HEK293 (cell line): ENCODE measurements around the gene ALDH9A1.

Source experiments
- CTCF ChIA-PET: fragments of 350-600 bp; formaldehyde crosslinking; extraction: SDS; loops from one replicate; lab custom pipeline; 2021; ENCODE audit warnings: antibody characterized with exemption; lab: Yijun Ruan, JAX
- POLR2A ChIA-PET: fragments of 300-600 bp; formaldehyde crosslinking; extraction: SDS; loops from one replicate; lab custom pipeline; 2020; ENCODE audit warnings: antibody characterized with exemption, inconsistent platforms; lab: Yijun Ruan, JAX
- H3K27ac ChIP-seq: fragments of 200-500 bp; sonication (Bioruptor generic); 2 replicates; pipeline ENCODE4 v1.5.1; 2014; ENCODE audit warnings: low read depth, low read length, control low read depth, inconsistent platforms; ENCODE audit errors: extremely low read depth
- H3K36me3 ChIP-seq, 2 experiments: fragments of 200-500 bp in 1 of 2; sonication (Bioruptor generic) in 1 of 2; 1 replicate in 1 of 2; 2 replicates in 1 of 2; pipeline ENCODE4 v1.5.1; 2014 to 2017; ENCODE audit warnings: inconsistent platforms in 2 of 2, low read length in 2 of 2; ENCODE audit not compliant: control insufficient read depth in 2 of 2, insufficient read depth in 1 of 2
- H3K4me1 ChIP-seq: fragments of 200-500 bp; sonication (Bioruptor generic); 2 replicates; pipeline ENCODE4 v1.5.1; 2014; ENCODE audit warnings: mild to moderate bottlenecking, low read length, inconsistent platforms; ENCODE audit not compliant: control insufficient read depth, insufficient read depth
- H3K4me3 ChIP-seq: 2 replicates; pipeline ENCODE4 v1.5.1; 2011; ENCODE audit warnings: low read depth, mild to moderate bottlenecking, control low read depth, low read length, moderate library complexity
- H3K9me3 ChIP-seq: fragments of 200-500 bp; sonication (Bioruptor generic); 2 replicates; pipeline ENCODE4 v1.5.1; 2014; ENCODE audit warnings: low read depth, low read length, inconsistent platforms; ENCODE audit not compliant: control insufficient read depth, insufficient read depth
- KLF7 ChIP-seq: fragments of 450-650 bp; formaldehyde crosslinking; IDR thresholded peaks from 2 replicates; pipeline ENCODE4 v1.5.1; 2016; ENCODE audit warnings: missing biosample characterization, missing genetic modification characterization, borderline replicate concordance
- ZBTB8A ChIP-seq: fragments of 450-650 bp; formaldehyde crosslinking; IDR thresholded peaks from 2 replicates; pipeline ENCODE4 v1.5.1; 2016; ENCODE audit warnings: missing biosample characterization, missing genetic modification characterization
- ZNF140 ChIP-seq: fragments of 450-650 bp; formaldehyde crosslinking; IDR thresholded peaks from 2 replicates; pipeline ENCODE4 v1.5.1; 2016; ENCODE audit warnings: missing biosample characterization, missing genetic modification characterization
- ZNF146 ChIP-seq: fragments of 450-650 bp; formaldehyde crosslinking; IDR thresholded peaks from 2 replicates; pipeline ENCODE4 v1.5.1; 2016; ENCODE audit warnings: missing biosample characterization, missing genetic modification characterization
- ZNF19 ChIP-seq: fragments of 450-650 bp; formaldehyde crosslinking; IDR thresholded peaks from 2 replicates; pipeline ENCODE4; 2016; ENCODE audit warnings: missing biosample characterization, missing genetic modification characterization, low read depth
- ZNF501 ChIP-seq: fragments of 450-650 bp; formaldehyde crosslinking; IDR thresholded peaks from 2 replicates; pipeline ENCODE4 v1.5.1; 2016; ENCODE audit warnings: missing biosample characterization, missing genetic modification characterization
- ZNF510 ChIP-seq: fragments of 450-650 bp; formaldehyde crosslinking; IDR thresholded peaks from 2 replicates; pipeline ENCODE4 v1.5.1; 2018; ENCODE audit warnings: mild to moderate bottlenecking, missing genetic modification characterization, missing biosample characterization; ENCODE audit not compliant: insufficient replicate concordance
- ZNF518A ChIP-seq: fragments of 450-650 bp; formaldehyde crosslinking; conservative IDR thresholded peaks from 2 replicates; pipeline ENCODE4 v1.5.1; 2016; ENCODE audit warnings: low read depth, missing biosample characterization, missing genetic modification characterization
- ZNF555 ChIP-seq: fragments of 450-650 bp; formaldehyde crosslinking; conservative IDR thresholded peaks from 2 replicates; pipeline ENCODE4 v1.5.1; 2017; ENCODE audit warnings: missing biosample characterization, mild to moderate bottlenecking, missing genetic modification characterization, inconsistent platforms
- ZNF596 ChIP-seq: fragments of 450-650 bp; IDR thresholded peaks from 2 replicates; pipeline ENCODE4 v1.5.0; 2018; ENCODE audit warnings: missing biosample characterization, mild to moderate bottlenecking, missing genetic modification characterization, moderate library complexity
- ZNF623 ChIP-seq: fragments of 450-650 bp; formaldehyde crosslinking; IDR thresholded peaks from 2 replicates; pipeline ENCODE4 v1.5.1; 2016; ENCODE audit warnings: missing biosample characterization, missing genetic modification characterization
- ZNF654 ChIP-seq: fragments of 450-650 bp; formaldehyde crosslinking; IDR thresholded peaks from 2 replicates; pipeline ENCODE4 v1.5.1; 2016; ENCODE audit warnings: low read depth, missing biosample characterization, missing genetic modification characterization
- ZXDB ChIP-seq: fragments of 450-650 bp; formaldehyde crosslinking; IDR thresholded peaks from 2 replicates; pipeline ENCODE4 v1.5.1; 2016; ENCODE audit warnings: missing biosample characterization, missing genetic modification characterization
- TF ChIP-seq, protein P1 (sequence below): fragments of 450-650 bp; formaldehyde crosslinking; IDR thresholded peaks from 2 replicates; pipeline ENCODE4 v1.5.1; 2016; ENCODE audit warnings: missing biosample characterization, missing genetic modification characterization, borderline replicate concordance
- TF ChIP-seq, protein P2 (sequence below): fragments of 450-650 bp; formaldehyde crosslinking; conservative IDR thresholded peaks from 2 replicates; pipeline ENCODE4 v1.5.1; 2016; ENCODE audit warnings: low read depth, missing biosample characterization, missing genetic modification characterization

ALDH9A1 gene

DNA sequence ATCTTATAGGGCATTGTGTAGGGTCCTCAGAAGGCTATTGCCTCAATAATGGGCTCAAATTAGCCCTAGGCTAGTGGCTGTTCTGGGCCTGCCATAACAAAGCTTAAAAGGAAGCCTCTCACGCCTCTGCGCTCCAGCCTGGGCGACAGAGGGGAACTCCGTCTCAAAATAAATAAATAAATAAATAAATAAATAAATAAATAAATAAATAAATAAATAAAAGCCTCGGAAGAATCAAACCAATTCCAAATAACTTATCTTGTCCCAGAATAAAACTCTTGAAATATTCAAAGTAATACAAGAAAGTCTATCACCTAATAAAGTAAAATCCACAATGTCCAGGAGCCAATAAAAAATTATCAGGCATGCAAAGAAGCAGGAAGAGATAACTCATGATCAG is 14.4 kb upstream of the ALDH9A1 start (continued):
- TF ChIP-seq, protein P1, sequence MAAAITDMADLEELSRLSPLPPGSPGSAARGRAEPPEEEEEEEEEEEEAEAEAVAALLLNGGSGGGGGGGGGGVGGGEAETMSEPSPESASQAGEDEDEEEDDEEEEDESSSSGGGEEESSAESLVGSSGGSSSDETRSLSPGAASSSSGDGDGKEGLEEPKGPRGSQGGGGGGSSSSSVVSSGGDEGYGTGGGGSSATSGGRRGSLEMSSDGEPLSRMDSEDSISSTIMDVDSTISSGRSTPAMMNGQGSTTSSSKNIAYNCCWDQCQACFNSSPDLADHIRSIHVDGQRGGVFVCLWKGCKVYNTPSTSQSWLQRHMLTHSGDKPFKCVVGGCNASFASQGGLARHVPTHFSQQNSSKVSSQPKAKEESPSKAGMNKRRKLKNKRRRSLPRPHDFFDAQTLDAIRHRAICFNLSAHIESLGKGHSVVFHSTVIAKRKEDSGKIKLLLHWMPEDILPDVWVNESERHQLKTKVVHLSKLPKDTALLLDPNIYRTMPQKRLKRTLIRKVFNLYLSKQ (tag by site-specific recombination), result no peak
- TF ChIP-seq ZNF510 (peak; percentile 79), ZNF501 (tag by site-specific recombination) (no peak), ZNF140 (tag by site-specific recombination) (peak; percentile 53; the same call in 1 of the 2 replicates), ZNF623 (tag by site-specific recombination) (peak; percentile 59), ZNF146 (tag by site-specific recombination) (no peak), ZBTB8A (tag by site-specific recombination) (peak; percentile 28; the same call in 1 of the 2 replicates), ZNF518A (tag by site-specific recombination) (peak; percentile 71; the same call in 1 of the 2 replicates), ZXDB (tag by site-specific recombination) (peak; percentile 43; the same call in 1 of the 2 replicates), ZNF654 (tag by site-specific recombination) (0 out of 2 replicates have a peak, but pooled peaks have one; percentile 14), ZNF19 (tag by site-specific recombination) (0 out of 2 replicates have a peak, but pooled peaks have one; percentile 20), ZNF555 (tag by site-specific recombination) (peak; percentile 65)
- TF ChIP-seq, protein P2, sequence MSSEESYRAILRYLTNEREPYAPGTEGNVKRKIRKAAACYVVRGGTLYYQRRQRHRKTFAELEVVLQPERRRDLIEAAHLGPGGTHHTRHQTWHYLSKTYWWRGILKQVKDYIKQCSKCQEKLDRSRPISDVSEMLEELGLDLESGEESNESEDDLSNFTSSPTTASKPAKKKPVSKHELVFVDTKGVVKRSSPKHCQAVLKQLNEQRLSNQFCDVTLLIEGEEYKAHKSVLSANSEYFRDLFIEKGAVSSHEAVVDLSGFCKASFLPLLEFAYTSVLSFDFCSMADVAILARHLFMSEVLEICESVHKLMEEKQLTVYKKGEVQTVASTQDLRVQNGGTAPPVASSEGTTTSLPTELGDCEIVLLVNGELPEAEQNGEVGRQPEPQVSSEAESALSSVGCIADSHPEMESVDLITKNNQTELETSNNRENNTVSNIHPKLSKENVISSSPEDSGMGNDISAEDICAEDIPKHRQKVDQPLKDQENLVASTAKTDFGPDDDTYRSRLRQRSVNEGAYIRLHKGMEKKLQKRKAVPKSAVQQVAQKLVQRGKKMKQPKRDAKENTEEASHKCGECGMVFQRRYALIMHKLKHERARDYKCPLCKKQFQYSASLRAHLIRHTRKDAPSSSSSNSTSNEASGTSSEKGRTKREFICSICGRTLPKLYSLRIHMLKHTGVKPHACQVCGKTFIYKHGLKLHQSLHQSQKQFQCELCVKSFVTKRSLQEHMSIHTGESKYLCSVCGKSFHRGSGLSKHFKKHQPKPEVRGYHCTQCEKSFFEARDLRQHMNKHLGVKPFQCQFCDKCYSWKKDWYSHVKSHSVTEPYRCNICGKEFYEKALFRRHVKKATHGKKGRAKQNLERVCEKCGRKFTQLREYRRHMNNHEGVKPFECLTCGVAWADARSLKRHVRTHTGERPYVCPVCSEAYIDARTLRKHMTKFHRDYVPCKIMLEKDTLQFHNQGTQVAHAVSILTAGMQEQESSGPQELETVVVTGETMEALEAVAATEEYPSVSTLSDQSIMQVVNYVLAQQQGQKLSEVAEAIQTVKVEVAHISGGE (tag by site-specific recombination), result peak; percentile 51; the same call in 1 of the 2 replicates

GRCh38 chr1:165707984-165708706 is 9.8 kb upstream of the ALDH9A1 start:
- no peak overlapping the region for H3K27ac ChIP-seq
- no peak overlapping the region for H3K4me3 ChIP-seq
- ChIA-PET CTCF (interaction anchor here (0.6 to 1.1 kb wide), 2 partner anchors 9 to 53 kb away, joined by 3 to 4 read pairs; no protein-coding TSS in a partner anchor), POLR2A (no interaction called here)
- no peak for TF ChIP-seq KLF7 (tag by site-specific recombination)
- TF ChIP-seq ZNF596 (tag by site-specific recombination), result peak; percentile 46
- H3K9me3 ChIP-seq, result no peaks in the 10 kb centered on the region; the same call in 1 of the 2 replicates
- H3K4me1 ChIP-seq, result no peaks in the 10 kb centered on the region
- no peaks in the 10 kb centered on the region for H3K36me3 ChIP-seq
